Medulla oblongata (tissue), 1 donor: ENCODE results near the gene HOXB2.
"Not testable (repeated sequence)": the region's sequence is repeated elsewhere in the genome, so short reads cannot be mapped to it uniquely, and the experiment has no call there.

ENCODE experiments used
- DNase-seq: peaks from one replicate; pipeline ENCODE4 v3.0.0-alpha.2; 2015; ENCODE audit errors: extremely low spot score

HOXB2 gene

DNA sequence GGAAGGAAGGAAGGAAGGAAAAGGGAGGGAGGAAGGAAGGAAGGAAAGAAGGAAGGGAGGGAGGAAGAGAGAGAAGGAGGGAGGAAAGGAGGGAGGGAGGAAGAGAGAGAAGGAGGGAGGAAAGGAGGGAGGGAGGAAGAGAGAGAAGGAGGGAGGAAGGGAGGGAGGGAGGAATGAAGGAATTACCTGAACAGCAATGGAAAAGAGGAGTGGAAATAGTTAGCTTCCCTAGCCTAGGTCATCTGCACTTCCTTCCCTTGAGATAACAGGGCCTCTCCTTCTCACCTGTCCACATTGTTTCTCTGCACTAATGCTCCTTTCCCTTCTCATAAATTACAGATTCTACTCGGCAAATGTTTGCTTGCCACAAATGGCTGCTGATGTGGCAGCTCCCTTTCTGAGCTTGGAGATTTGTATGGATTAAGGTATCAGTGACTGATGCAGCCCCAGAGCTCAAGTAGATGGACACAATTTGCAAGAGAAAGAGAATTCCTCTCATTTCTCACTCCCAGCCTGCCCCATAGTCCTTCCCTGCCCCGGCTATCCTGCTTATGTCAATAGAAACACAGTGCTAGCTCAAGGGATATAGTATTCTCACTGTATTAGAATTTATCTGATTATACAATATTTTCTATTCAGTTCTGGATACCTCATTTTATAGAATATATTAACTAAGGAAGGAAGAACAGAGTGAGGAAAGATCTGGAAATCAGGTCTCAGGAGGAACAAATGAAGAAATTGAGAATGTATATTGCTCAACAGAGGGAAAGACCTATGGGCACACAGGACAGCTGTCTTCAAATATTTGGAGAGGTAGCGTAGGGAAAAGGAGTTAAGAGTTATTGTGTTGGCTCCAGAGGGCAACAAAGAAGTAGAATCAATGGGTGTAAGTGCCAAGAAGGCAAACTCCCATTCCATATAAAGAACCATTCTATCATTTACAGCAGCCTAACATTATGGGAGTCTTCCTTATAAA, 28.7 kb downstream of the HOXB2 start:
- DNase-seq: no peak

DNA sequence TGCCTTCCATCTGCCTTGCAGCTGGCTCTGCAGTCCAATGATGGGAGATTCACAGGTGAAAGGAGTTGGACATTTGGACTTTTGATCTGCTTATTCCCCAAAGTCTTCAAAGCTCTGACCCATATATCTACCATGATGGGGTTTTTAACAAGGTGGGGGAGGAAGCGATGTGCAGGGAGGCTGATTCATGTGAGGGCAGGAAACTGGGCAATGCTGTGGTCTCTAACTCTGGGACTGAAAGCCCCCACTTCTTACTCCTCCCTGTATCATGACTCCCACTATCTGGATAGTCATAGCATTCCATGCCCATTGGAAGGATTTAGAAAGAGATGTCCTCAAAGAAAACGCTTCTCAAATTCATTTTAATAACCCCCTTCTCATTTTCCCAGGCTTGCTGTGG, 30.4 kb downstream of the HOXB2 start:
- no peak for DNase-seq

DNA sequence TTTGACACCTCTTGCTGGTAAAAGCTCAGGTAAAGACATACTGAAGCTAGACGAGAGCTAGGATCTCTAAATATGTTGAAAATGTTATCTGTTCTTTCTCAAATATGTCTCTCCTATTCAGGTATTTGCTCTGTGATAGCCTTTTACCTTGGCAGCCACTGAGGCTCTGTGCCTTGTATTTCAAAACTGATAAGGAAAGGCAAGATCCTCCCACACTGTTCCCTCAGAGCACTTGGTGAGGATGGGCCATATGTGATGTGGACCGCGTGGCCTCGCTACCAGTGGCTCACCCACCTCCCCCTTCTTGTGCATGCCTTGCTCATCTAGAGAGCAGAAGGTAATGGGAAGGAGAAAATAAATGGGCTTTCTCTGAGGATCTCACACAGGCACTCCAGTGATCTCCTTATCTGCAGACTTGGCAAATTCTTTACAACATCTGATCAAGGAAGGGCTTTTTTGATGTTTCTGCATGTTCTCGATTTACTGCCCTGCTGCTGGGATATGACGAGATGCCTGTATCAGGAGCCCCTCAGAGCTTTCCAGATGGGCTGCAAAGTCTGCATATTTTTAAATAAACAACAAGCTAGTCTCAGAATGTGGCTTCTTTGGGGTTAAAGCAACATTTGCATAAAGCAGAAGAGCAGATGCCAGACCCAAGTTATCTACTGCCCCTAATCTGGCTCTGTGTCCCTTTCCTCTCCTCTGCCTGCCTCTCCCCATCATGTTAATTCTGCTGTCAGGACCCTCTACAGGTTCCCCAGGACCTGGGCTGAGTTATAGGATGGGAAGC, 31.0 kb downstream of the HOXB2 start:
- DNase-seq: no peak

DNA sequence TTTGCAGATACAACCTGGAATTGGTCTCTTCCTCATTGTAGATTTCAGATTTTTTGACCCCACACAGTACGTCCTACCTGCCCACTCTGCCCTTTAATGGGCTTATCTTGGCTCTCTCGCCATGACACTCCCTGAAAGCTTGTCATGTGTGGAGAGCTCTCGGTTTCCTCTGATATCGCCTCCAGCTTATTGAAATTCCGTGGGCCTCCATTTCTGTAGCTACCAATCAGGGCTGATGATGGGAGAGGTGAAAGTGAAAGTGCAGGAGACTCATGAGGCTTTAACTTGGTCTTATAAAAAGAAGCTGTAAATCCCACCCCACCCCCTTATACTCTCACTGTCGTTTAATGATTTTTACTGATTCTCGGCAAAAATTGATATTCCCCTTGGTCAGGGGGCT, 31.8 kb downstream of the HOXB2 start:
- DNase-seq: no peak

DNA sequence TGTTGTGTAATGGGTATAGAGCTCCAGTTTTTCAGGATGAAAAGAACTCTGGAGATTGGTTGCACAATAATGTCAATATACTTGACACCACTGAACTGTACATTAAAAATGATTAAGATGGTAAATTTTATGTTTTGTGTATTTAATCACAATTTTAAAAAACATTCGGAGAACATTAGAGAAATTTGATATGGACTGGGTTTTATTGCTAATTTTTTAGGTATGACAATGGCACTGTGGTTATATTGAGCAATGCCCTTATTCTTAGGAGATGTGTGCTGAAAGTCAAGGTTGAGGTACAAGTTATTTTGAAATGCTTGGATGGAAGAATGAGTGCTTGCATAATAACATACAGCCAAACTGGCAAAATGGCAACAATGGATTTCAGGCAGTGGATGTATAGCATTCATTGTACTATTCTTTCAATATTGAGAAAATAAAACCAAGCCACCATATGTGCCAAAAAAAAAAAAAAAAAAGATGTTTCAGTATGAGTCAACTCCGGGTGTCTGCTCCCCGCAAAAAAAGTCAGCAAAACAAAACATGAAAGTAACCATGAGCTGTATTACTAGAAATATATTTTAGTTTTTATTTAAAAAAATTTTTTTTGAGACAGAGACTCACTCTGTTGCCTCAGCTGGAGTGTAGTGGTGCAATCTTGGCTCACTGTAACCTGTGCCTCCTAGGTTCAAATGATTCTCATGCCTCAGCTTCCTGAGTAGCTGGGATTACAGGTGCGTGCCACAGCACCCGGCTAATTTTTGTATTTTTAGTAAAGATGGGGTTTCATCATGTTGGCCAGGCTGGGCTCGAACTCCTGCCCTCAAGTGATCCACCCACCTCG, 33.9 kb downstream of the HOXB2 start:
- no peak for DNase-seq

DNA sequence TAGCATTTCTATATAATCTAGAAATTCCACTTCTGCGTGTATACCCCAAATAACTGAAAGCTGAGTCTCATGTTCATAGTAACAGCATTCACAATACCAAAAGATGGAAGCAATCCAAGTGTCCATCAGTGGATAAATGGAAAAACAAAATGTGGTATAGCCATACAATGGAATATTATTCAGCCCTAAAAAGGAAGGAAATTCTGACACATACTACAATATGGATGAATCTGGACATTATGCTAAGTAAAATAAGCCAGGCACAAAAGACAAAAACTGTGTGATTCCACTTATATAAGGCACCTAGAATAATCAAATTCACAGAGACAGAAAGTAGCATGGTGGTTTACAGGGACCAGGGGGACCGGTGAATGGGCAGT, 34.5 kb downstream of the HOXB2 start:
- DNase-seq: no peak

DNA sequence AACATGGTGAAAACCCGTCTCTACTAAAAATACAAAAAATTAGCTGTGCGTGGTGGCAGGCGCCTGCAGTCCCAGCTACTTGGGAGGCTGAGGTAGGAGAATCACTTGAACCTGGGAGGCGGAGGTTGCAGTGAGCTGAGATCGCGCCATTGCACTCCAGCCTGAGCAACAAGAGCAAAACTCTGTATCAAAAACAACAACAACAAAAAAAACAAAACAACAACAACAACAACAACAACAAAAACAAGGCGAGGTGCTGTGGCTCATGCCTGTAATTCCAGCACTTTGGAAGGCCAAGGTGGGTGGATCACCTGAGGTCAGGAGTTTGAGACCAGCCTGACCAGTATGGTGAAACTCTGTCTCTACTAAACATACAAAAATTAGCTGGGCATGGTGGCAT, 35.2 kb downstream of the HOXB2 start:
- DNase-seq: not testable (repeated sequence)

DNA sequence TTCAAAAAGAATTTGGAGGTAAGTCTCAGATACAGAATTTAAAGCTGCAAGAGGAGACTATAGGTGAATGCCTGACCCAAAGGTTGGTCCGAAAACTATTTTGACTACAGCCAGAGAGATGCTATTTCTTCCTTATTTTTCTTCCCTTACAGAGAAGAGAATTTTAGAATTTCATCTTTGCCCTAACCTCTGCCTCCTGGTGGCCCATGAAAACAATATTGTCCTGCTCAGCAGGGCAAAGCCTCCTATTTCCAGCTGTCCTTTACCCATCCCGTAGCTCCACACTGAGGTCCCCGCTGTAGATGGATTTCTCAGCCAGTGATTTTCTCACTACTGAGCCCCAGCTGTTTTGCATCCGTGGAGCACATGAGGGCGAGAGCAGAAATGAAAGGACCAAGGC, 38.7 kb downstream of the HOXB2 start:
- no peak for DNase-seq

DNA sequence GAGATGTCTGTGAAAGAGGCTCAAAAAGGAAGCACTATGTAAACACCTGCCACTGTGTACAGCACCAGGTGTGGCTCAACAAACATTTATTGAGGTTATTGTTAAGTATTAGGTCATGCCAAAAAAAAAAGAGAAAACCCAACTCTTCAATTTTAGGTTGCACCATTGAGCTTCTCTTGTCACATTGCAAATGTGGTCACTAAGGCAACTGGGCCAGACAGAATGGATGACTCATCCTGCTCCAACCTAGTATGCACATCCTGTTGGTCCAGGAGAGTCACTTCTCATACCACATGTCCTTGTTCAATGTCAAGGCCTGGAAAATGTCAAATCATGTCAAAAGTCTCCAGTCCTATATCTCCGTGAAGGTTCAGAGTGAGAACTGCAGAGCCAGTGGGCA, 39.1 kb downstream of the HOXB2 start:
- DNase-seq: no peak

DNA sequence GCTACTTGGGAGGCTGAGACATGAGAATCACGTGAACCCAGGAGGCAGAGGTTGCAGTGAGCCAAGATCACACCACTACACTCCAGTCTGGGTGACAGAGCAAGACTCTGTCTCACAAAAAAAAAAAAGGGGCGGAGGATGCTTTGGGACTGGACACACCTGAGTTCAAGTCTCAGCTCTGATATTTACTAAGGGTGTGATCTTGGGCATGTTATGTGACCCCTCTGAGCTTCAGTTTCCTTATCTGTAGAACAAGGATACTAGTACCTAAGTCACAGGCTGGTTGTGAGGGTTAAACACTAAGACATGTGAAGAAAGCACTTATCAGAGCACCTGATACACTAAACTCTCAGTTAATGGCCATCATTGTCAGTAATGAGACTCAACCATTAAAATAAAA, 40.0 kb downstream of the HOXB2 start:
- no peak for DNase-seq

DNA sequence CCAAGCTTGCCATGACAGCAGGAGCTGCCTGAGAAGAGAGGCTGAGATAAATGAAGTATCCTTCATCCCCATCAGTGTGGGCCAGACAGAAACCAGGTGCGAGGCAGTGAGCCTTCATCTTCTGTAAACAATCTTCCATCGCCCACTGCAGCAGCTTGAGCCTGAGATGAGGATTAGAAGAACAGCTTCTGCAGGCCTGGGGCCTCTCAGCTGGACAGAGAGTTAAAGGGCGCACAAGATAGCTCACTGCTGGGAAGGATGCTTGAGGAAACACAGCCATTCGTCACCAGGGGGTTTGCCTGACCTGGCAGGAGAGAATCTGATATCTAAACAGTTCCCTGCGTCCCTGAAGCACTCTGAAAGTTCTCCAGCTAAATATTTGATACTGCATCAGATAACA, 41.2 kb downstream of the HOXB2 start:
- no peak for DNase-seq

DNA sequence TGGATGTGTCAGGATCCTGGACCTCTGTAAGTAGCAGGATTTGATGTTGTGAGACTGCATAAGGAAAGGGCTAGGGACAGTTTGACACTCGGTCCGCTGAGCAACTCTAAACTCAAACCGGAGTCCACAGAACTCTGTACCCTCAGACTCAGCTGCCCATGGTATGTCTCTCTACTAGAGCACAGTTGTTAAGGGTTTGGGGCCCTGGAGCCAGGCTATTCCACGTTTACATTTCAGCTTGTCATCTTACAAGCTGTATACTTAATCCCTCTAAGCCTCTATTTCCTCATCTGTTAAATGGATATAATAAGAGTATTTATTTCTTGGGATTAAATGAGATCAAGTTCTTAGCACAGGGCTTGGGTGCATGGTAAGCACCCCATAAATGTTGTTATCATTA, 42.0 kb downstream of the HOXB2 start:
- DNase-seq: no peak

DNA sequence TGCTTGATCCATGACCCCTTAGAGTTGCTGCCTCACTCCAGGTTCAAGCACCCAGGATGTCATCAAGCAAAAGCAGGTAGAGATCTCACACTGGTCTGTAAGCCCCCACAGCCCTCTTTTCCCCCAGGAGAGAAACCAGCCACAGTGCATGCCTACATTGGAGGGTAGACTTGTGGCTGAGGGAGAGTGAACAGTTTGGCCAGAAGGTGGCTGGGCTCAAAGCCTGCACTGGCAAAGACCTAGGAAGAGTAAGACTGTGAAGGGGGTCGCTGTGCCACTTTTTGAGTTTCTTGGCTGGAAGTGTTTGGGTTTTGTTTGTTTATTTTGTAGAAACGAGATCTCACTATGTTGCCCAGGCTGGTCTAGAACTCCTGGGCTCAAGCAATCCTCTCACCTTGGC, 42.6 kb downstream of the HOXB2 start:
- no peak for DNase-seq

DNA sequence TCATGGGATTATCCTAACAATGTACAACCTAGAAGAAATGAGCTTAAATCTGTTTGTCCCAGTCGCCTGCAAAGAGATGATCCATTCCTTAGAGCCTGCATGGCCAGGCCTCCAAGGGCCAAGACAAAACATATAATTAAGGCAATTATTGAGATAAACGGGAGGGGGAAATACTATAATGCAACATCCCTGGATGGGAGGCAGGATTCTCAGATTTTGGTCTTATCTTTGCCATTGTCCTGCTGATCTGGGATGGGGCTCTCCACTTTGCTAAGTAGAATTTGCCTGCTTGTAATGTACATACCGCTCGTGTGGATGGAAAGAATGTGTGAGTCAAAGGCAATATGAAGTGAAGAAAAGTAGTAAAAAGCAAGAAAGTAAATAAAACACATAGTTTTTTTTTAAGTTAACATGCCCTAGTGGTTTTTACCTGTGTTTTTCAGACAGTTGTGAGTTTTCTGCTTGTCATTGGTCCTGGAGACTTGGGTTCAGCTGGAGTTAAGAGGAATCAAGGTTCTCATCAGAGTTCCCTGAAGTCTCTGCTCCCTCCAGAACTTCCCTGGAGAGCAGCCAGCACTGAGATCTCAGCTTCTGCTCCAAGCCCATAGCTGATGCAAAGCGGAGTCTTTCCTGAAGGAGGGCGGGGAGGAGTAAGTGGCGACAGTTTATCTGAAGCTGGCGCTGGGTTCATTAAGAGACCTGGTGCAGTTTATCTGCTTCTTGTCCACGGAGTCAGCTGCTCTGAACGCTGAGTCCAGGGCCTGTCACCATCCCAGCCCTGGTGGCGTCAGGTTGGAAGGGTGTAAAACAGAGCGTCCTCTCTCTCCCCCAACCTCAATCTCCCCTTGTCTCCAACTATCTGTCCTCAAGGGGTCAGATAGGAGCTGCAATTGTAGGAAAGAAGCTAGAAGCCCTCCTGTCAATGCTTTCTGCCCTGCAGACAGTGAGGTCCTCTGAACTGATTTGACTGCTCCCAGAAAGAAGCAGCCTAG, 44.2 kb downstream of the HOXB2 start:
- no peak for DNase-seq

DNA sequence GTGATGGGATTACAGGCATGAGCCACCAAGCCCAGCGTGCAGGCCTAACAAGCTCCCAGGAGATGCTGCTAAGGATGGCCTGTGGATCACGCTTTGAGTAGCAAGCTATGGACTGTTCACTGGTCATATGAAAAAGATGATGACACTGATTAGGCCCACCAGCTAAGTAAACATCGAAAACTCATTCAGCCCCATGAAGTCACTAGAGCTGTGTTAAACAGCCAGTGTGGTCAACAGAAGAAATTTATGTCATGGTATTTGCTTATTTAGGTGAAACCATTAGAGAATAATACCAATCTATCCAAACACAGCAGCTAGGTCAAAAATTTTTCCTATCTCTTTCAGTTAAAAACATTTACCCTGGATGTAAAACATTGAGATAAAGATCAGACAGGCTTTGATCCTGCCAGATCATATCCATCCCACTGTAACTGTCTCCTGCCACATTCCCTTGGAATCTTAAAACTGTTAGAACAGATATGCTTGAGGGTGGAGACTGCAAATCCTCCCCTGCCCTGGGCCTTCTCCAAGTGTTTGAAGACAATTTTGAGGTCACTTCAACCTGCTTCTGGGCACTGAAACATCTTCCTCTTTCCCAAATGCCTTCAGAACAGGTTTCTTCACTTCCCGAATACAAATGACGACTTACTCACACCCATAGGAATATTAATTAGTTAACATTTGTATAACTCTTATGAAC, 45.0 kb downstream of the HOXB2 start:
- no peak for DNase-seq

DNA sequence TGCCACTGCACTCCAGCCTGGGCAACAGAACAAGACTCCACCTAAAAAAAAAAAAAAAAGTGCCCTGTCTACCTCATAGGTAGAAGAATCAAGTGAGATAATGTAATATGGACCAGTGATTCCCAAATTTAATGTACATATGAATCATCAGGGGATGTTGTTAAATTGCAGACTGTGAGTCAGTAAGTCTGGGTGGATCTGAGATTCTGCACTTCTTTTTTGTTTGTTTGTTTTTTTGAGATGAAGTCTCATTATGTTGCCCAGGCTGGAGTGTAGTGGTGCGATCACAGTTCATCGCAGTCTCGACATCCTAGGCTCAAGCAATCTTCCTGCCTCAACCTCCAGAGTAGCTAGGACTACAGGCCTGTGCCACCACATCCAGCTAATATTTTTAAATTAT, 45.7 kb downstream of the HOXB2 start:
- DNase-seq: no peak

DNA sequence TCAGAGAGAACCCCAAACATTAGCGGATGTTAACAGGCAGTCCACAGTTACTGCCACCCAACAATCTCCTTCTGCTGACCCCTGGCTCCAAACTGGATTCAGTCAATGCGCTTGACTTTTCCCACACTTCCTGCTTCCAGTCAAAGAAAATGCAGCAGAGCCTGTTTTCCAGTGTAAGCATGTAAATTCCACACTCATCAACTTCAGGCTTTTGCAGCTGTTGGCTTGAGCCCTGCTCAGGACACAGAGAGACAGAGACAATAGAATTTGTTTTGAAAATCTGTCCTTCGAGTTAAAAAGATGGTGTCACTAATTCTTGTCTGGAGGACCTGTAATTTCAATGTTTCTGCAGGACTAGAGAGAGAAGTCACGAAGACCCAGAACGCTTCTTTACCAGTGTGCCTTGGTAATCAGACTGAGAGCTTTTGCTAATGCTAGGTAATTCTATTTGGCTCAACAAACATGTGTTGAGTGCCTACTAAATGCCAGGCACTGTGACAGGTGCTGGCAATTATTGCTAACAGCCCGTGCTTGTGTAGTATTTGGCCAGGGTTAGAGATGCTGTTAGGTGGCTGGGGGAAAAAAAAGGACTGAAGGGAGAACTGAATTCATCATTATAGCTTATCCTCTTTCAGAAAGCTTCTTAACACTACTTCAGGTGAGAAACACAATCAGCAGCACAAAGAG, 46.6 kb downstream of the HOXB2 start:
- DNase-seq: no peak

DNA sequence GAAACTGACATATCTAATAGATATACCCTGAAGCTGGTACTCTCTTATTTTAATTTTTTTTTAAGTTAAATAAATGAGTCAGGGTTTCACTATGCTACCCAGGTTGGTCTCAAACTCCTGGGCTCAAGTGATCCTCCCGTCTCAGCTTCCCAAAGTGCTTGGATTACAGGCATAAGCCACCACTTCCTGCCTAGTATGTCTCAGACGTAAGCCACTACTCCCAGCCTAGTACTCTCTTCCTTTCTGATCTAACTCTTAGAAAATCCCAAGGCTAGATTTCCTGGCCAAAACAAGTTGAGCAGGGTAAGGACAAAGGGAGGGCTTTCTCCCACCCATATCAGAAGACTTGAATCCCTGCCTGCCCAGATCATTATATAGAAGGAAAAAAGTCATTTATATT, 47.8 kb downstream of the HOXB2 start:
- no peak for DNase-seq

DNA sequence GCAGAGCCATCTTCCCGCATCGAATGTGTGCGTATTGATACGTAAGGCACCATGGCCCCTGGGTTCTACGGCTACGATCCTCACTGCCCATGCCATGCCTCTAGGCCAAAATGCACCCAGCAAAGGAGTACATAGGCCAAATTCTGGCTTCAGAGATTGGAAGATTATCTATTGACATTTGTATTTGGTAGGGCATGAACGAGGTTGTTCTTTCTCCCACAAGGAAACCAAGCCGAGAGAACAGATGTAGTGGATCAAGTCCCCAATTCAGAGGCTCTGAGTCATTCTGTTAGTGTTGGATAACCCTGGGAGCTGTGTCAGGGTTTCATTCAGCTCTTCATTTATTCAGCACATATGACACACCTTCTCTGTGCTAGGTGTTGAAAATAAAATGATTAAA, 50.6 kb downstream of the HOXB2 start:
- DNase-seq: no peak
